Cortex of kidney (tissue), 1 donor: ENCODE measurements around the gene HOXA13.

Experiments
- DNase-seq: peaks from one replicate; lab custom pipeline; 2025; lab: John Stamatoyannopoulos, UW

The HOXA13 gene

GRCh38 chr7:27237735-27238334, 37.9 kb upstream of the HOXA13 start:
- DNase-seq: no peak

GRCh38 chr7:27235387-27236311, 35.8 kb upstream of the HOXA13 start:
- DNase-seq: no peak

GRCh38 chr7:27229448-27229847, 29.6 kb upstream of the HOXA13 start:
- no peak for DNase-seq

- no peak for DNase-seq
Observed at GRCh38 chr7:27224983-27225934, 25.4 kb upstream of the HOXA13 start.

- DNase-seq: no peak
Observed at GRCh38 chr7:27223941-27224575, 24.2 kb upstream of the HOXA13 start.

GRCh38 chr7:27221201-27221797, 21.4 kb upstream of the HOXA13 start:
- no peak for DNase-seq

GRCh38 chr7:27220440-27220955, 20.6 kb upstream of the HOXA13 start:
- no peak for DNase-seq

GRCh38 chr7:27219821-27220220, 19.9 kb upstream of the HOXA13 start:
- DNase-seq: no peak

- DNase-seq: no peak
Observed at GRCh38 chr7:27217951-27218350, 18.1 kb upstream of the HOXA13 start.

GRCh38 chr7:27215356-27215755, 15.5 kb upstream of the HOXA13 start:
- DNase-seq: no peak

GRCh38 chr7:27214239-27214950, 14.5 kb upstream of the HOXA13 start:
- no peak for DNase-seq

GRCh38 chr7:27213433-27214238, 13.7 kb upstream of the HOXA13 start:
- DNase-seq: no peak

- no peak for DNase-seq
Observed at GRCh38 chr7:27212497-27213432, 12.9 kb upstream of the HOXA13 start.

- no peak for DNase-seq
Observed at GRCh38 chr7:27211764-27212204, 11.9 kb upstream of the HOXA13 start.

- no peak for DNase-seq
Observed at GRCh38 chr7:27211084-27211446, 11.2 kb upstream of the HOXA13 start.

GRCh38 chr7:27210441-27211083, 10.7 kb upstream of the HOXA13 start:
- DNase-seq: no peak

GRCh38 chr7:27209933-27210440, 10.1 kb upstream of the HOXA13 start:
- no peak for DNase-seq

- DNase-seq: no peak
Observed at GRCh38 chr7:27208998-27209397, 9.1 kb upstream of the HOXA13 start.
